Measurements from ENCODE around the gene MAML1. TPM values are rescaled to one million over a fixed set of nuclear protein-coding genes. Genes with fewer than 3 reads are reported as not detected.

MAML1 gene
- total and polyA plus RNA-seq, 10 of the 15 experiments (the other 5 are each of a cell fraction or from before 2014, with no cell fraction given) = 0.42 to 23.9 (median 7.3) TPM

DNA sequence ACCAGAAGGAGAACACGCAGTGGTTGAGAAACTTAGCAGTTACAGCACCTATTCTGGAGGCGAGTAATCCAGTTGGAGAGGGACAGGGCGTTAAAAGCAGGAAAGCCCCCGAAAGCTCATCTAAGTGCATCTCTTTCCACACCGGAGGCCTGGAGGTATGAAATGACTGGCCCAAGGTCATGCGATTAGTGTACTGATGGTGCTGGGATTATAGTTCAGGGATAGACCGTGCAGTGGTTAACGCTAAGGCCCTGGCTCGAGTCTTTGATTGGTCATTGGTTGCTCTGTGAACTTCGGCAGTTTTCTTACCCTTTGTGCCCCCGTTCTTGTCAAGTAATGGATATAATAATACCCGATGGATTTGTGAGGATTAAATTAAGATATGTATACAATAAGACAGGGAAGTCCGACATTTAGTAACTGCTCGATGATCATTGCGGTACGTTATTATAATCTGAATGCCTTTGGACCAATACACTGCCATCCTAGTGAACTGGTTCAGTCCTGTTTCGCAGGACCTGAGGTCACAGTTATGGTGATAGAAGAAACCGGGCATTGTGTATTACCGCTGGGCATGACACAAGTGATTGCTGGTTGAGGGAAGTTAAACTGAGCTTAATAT is 32.9 kb upstream of the MAML1 start:
- in situ Hi-C loops (cut with MboI) = no loop called here
- Histone ChIP-seq H3K4me2 (ENCODE audit: control insufficient read depth, insufficient read depth) (peak overlapping the region; percentile 75), H3K9me3 (replicated peaks; ENCODE audit: control insufficient read depth, insufficient read depth, low read length) (no peaks in the 10 kb centered on the region), H2AFZ (ENCODE audit: control insufficient read depth, low read depth, low read length) (no peak overlapping the region; the same call in 1 of the 2 replicates), H3K27me3 (replicated peaks in 1 of 2; ENCODE audit: control insufficient read depth in 2 of 2, insufficient read depth in 2 of 2, low read length in 1 of 2) (no peaks in the 10 kb centered on the region), H3K4me1 (ENCODE audit: control insufficient read depth, insufficient read depth, low read length) (peaks cover 14% of the 10 kb centered on the region), H3K27ac (ENCODE audit: control insufficient read depth, insufficient read depth) (peak overlapping the region; percentile 98), H3K79me2 (ENCODE audit: control insufficient read depth, insufficient read depth, low read length) (peaks cover 62% of the 10 kb centered on the region), H3K36me3 (ENCODE audit: control insufficient read depth in 2 of 2, insufficient read depth in 2 of 2, low read length in 1 of 2) (peaks cover 0 to 7% of the 10 kb centered on the region in 2 experiments; a peak in 2 of 4 replicates), H3K4me3 (peak overlapping the region; percentile 89), H3K9ac (ENCODE audit: control insufficient read depth, insufficient read depth, low read length) (peak overlapping the region; percentile 100), H4K20me1 (ENCODE audit: control insufficient read depth, insufficient read depth) (no peaks in the 10 kb centered on the region; the same call in 1 of the 2 replicates)
- ATAC-seq (peak; percentile 41), DNase-seq (ENCODE audit: low read depth, low spot score) (no peak), FAIRE-seq (peak; percentile 18)
- POLR2A ChIA-PET = interaction anchor here (1.1 to 1.9 kb wide), 5 partner anchors 19 to 76 kb away, joined by 3 to 9 read pairs (median 6); partner anchors contain the start of genes CBY3, HNRNPH1 and MAML1
- CTCF ChIA-PET = interaction anchor here (1.2 to 2.2 kb wide), 2 partner anchors 20 to 76 kb away, joined by 3 to 6 read pairs; partner anchors contain the start of genes CBY3 and HNRNPH1
- RAD21 ChIA-PET (ENCODE audit: unreplicated experiment) = interaction anchor here (0.6 to 1.5 kb wide), 2 partner anchors 12 to 22 kb away, joined by 3 to 7 read pairs; no protein-coding TSS in a partner anchor
- BruUV-seq (replicated peaks) = TSS peak; percentile 78
- intact Hi-C loops (cut with micrococcal nuclease; ENCODE audit: unreplicated experiment) = loop anchor here (2.0 kb wide), 2 partner anchors 33 to 77 kb away; partner anchors contain the start of genes HNRNPH1 and MAML1
- SMC1A ChIA-PET (ENCODE audit: uncharacterized antibody, unreplicated experiment) = interaction anchor here (0.7 to 1.9 kb wide), 2 partner anchors 33 to 81 kb away, joined by 3 to 6 read pairs; partner anchors contain the start of gene MAML1
- WGBS (ENCODE audit: insufficient coverage, insufficient replicate concordance, low lambda C conversion rate, missing lambda C conversion rate) = under 1% methylated on average over 19 of the region's 19 CpGs
- TF ChIP-seq POLR2A (IDR thresholded peaks at IDR 0.05; ENCODE audit: low read depth, low read length) (peak; percentile 61; the same call in 1 of the 2 replicates), TCF3 (IDR thresholded peaks at IDR 0.05; ENCODE audit: borderline replicate concordance, insufficient read depth, low read depth, low read length) (no peak), SRF (IDR thresholded peaks at IDR 0.05; ENCODE audit: low read depth in 2 of 2, low read length in 2 of 2) (no peak), RAD21 (IDR thresholded peaks at IDR 0.05; ENCODE audit: insufficient read depth, low read depth, low read length) (no peak), MTA3 (IDR thresholded peaks at IDR 0.05; ENCODE audit: borderline replicate concordance, low read length) (0 out of 2 replicates have a peak, but pooled peaks have one; percentile 12), TBL1XR1 (IDR thresholded peaks at IDR 0.05; ENCODE audit: low read depth, low read length) (no peak), SMC3 (IDR thresholded peaks at IDR 0.05; ENCODE audit: borderline replicate concordance, low read length) (no peak), WRNIP1 (IDR thresholded peaks at IDR 0.05; ENCODE audit: borderline replicate concordance, low read depth, low read length) (no peak), CREM (IDR thresholded peaks at IDR 0.05; ENCODE audit: low read depth) (peak; percentile 42; the same call in 1 of the 2 replicates), POU2F2 (IDR thresholded peaks at IDR 0.05; ENCODE audit: borderline replicate concordance, low read depth, low read length) (peak; percentile 23; the same call in 1 of the 3 replicates), ESRRA (IDR thresholded peaks at IDR 0.05; ENCODE audit: low read length) (peak; percentile 74; the same call in 1 of the 2 replicates), HDAC6 (IDR thresholded peaks at IDR 0.05; ENCODE audit: unreplicated experiment) (no peak), CREB1 (IDR thresholded peaks at IDR 0.05; ENCODE audit: low read depth) (0 out of 2 replicates have a peak, but pooled peaks have one; percentile 6), ZBED1 (IDR thresholded peaks at IDR 0.05; ENCODE audit: borderline replicate concordance) (no peak), STAT3 (IDR thresholded peaks at IDR 0.05; ENCODE audit: low read depth, low read length) (no peak)
- TF ChIP-seq, protein P1, sequence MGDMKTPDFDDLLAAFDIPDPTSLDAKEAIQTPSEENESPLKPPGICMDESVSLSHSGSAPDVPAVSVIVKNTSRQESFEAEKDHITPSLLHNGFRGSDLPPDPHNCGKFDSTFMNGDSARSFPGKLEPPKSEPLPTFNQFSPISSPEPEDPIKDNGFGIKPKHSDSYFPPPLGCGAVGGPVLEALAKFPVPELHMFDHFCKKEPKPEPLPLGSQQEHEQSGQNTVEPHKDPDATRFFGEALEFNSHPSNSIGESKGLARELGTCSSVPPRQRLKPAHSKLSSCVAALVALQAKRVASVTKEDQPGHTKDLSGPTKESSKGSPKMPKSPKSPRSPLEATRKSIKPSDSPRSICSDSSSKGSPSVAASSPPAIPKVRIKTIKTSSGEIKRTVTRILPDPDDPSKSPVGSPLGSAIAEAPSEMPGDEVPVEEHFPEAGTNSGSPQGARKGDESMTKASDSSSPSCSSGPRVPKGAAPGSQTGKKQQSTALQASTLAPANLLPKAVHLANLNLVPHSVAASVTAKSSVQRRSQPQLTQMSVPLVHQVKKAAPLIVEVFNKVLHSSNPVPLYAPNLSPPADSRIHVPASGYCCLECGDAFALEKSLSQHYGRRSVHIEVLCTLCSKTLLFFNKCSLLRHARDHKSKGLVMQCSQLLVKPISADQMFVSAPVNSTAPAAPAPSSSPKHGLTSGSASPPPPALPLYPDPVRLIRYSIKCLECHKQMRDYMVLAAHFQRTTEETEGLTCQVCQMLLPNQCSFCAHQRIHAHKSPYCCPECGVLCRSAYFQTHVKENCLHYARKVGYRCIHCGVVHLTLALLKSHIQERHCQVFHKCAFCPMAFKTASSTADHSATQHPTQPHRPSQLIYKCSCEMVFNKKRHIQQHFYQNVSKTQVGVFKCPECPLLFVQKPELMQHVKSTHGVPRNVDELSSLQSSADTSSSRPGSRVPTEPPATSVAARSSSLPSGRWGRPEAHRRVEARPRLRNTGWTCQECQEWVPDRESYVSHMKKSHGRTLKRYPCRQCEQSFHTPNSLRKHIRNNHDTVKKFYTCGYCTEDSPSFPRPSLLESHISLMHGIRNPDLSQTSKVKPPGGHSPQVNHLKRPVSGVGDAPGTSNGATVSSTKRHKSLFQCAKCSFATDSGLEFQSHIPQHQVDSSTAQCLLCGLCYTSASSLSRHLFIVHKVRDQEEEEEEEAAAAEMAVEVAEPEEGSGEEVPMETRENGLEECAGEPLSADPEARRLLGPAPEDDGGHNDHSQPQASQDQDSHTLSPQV (IDR thresholded peaks at IDR 0.05) = no peak
- TF ChIP-seq, protein P2, sequence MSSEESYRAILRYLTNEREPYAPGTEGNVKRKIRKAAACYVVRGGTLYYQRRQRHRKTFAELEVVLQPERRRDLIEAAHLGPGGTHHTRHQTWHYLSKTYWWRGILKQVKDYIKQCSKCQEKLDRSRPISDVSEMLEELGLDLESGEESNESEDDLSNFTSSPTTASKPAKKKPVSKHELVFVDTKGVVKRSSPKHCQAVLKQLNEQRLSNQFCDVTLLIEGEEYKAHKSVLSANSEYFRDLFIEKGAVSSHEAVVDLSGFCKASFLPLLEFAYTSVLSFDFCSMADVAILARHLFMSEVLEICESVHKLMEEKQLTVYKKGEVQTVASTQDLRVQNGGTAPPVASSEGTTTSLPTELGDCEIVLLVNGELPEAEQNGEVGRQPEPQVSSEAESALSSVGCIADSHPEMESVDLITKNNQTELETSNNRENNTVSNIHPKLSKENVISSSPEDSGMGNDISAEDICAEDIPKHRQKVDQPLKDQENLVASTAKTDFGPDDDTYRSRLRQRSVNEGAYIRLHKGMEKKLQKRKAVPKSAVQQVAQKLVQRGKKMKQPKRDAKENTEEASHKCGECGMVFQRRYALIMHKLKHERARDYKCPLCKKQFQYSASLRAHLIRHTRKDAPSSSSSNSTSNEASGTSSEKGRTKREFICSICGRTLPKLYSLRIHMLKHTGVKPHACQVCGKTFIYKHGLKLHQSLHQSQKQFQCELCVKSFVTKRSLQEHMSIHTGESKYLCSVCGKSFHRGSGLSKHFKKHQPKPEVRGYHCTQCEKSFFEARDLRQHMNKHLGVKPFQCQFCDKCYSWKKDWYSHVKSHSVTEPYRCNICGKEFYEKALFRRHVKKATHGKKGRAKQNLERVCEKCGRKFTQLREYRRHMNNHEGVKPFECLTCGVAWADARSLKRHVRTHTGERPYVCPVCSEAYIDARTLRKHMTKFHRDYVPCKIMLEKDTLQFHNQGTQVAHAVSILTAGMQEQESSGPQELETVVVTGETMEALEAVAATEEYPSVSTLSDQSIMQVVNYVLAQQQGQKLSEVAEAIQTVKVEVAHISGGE (CRISPR knock-in tag; IDR thresholded peaks at IDR 0.05) = no peak
